ENCODE data around the gene IL15.
"Not testable (repeated sequence)": the region's sequence is repeated elsewhere in the genome, so short reads cannot be mapped to it uniquely, and the experiment has no call there.

The IL15 gene, protein sequence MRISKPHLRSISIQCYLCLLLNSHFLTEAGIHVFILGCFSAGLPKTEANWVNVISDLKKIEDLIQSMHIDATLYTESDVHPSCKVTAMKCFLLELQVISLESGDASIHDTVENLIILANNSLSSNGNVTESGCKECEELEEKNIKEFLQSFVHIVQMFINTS
- total RNA-seq = 1.5 to 50.7 (median 2.6) reads per million in 18 experiments

- DNase-seq = peak; percentile 33 to 47
Observed at GRCh38 chr4:141636082-141636770, at the start of gene IL15. IL15 (plus strand) TSS chr4:141636583; CDS start chr4:141719465, 82,882 bp downstream.

DNA sequence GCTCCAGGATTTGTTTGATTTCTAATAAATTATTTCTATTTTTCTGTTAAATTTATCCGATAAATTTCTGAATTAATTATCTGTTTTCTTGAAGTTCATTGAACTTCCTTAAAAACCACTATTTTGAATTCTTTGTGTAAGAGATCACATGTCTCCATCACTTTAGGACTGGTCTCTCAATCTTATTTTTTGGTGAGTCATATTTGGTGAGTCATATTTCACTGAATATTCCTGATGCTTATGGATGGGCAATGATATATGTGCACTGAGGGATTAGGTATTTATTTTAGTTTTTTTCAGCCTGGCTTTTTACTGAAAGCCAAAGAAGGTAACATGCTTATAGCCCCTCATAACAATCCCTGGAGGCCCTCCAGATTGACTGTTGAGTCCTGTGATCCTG is 48.5 kb upstream of the IL15 start:
- DNase-seq = no peak

GRCh38 chr4:141595531-141595930 is 40.9 kb upstream of the IL15 start:
- DNase-seq = no peak

DNA sequence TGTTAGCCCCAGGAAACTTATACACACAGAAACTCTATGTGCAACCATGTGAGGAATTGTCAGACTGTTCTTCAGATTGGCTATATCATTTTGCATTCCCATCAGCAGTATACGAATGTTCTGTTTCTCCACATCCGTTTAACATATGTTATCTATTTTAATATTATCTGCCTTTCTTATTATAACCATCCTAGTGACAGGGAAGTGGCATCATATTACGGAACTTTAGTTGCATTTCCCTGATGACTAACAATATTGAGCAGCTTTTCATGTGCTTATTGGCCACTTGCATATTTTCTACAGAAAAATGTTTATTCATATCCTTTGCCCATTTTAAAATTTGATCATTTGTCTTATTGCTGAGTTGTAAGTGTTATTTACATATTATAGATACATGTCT is 36.5 kb upstream of the IL15 start:
- no peak for DNase-seq

- not testable (repeated sequence) for DNase-seq
Observed at GRCh38 chr4:141604683-141605082, 31.7 kb upstream of the IL15 start.

DNA sequence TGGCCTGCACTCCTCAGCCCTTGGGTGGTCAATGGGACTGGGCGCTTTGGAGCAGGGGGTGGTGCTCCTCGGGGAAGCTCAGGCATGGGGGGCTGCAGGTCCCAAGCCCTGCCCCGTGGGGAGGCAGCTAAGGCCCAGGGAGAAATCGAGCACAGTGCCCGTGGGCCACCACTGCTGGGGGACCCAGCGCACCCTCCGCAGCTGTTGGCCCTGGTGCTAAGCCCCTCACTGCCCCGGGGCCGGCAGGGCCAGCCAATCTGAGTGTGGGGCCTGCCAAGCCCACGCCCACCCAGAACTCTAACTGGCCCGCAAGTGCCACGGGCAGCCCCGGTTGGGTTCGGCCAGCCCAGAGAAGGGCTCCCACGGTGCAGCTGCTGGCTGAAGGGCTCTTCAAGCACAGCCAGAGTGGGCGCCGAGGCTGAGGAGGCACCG is 30.9 kb upstream of the IL15 start:
- DNase-seq = no peak

GRCh38 chr4:141609243-141609642 is 27.1 kb upstream of the IL15 start:
- no peak for DNase-seq

DNA sequence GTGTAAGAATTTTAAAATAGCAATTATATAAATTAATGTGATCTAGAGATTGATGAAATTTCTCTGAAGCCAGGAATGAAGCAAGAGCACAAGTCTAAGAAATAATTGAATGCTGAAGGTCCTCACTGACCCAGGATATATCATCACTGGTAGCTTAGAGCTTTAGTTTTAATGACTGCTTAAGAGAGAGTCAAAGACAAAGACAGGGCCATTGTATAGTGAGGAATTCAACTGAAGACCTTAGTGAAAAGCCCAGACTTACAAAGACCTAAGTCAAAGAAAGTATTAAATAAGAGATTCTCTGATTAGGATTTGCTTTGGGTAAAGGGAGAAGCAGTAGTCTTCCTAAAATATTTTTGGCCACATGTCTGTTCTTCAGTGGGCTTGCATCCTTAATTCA is 26.0 kb upstream of the IL15 start:
- DNase-seq = no peak

DNA sequence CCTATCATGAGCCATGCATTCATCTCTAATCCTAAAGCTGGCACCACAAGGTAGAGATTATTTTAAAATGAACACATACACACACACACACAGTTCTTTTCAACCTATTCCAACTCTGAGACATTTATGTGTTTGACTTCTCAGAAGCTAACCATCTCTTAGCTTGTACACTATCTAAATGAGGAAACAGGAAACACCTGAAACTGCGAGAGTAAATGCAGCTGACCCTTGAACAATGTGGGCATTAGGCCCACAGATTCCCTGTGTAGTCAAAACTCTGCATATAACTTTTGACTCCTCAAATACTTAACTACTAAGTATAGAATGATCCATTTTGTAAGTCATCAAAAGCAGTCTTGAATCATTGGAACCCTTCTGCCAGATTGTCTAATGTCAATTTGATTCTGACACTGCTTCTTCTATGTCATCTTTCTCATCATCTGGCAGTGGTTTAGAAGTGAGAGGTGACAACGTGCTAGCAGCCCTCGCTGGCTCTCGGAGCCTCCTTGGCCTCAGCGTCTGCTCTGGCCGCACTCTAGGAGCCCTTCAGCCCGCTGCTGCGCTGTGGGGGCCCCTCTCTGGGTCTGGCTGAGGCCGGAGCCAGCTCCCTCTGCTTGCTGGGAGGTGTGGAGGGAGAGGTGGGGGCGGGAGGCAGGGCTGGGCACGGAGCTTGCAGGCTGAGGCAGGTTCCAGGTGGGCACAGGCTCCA is 21.4 kb upstream of the IL15 start:
- DNase-seq = no peak

- not testable (repeated sequence) for DNase-seq
Observed at GRCh38 chr4:141615587-141615918, 20.8 kb upstream of the IL15 start.

- no peak for DNase-seq
Observed at GRCh38 chr4:141620715-141621114, 15.7 kb upstream of the IL15 start.

DNA sequence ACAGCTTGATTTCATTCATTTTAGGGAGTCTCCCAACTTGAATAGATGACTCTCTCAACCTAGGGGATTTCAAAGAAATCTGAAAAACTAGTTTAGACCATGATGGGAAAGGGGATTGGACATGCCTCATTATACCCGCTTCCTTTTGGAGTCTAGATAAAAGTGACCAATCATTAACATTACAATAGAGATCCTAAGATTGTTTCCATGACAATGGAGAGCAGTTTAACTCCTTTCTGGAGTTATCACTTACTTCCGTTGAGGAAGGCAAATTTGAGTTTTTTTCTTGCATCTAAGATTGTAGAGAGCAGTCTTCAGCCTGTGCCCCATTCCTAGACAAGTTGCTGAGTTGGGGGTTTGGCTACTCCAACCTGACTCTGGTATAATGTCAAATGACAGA is 11.4 kb upstream of the IL15 start:
- DNase-seq = no peak

DNA sequence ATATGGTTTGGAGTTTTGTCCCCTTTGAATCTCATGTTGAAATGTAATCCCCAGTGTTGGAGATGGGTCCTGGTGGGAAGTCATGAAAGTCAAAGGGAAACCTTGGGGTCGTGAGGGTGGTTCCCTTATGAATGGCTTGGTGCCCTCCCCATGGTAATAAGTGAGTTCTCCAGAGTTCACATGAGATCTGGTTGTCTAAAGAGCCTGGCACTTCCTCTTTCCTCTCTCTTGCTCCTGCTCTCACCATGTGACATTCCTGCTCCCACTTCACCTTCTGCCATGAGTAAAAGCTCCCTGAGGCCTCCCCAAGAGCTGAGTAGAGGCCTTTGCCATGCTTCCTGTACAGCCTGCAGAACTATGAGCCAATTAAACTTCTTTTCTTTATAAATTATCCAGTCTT is 5.5 kb upstream of the IL15 start:
- peak in 1 of 2 donors; percentile 4 for DNase-seq

DNA sequence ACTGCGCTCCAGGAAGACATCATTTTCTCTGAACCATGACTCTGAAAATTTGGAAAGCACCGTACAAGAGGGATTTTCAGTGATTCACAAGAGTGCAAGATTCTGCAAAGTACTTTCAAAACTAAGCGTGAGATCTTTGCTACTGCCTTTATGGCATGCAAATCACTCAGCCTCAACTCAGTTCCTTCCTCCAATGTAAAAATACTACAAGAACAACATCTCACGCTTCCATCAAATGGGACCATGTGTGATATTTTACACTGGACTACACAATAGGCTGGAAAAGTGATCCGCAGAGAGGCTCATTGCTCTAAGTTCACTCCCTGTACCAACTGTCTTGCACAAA is 674 bp upstream of the IL15 start:
- no peak for DNase-seq

GRCh38 chr4:141636771-141637460 is 533 bp downstream of the IL15 start:
- DNase-seq = peak; percentile 34 to 50

DNA sequence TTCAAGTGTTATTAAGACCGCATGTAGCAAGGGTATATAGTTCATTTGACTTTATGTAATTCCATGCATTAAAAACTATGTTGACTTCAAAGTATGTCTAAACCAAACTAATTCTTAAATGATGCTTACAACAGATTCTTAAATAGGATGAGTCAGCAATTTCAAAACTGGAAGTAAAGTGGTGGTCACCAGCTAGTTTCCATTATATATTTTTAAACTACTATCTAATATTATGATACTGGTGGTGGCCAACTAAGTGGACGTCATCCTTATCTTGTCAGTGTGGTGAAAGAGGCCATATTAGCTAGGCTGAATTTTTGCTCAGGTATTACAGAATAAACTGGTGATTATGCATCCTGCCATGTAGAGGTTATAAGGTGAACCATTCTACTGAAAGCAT is 1.2 kb downstream of the IL15 start:
- DNase-seq = no peak

DNA sequence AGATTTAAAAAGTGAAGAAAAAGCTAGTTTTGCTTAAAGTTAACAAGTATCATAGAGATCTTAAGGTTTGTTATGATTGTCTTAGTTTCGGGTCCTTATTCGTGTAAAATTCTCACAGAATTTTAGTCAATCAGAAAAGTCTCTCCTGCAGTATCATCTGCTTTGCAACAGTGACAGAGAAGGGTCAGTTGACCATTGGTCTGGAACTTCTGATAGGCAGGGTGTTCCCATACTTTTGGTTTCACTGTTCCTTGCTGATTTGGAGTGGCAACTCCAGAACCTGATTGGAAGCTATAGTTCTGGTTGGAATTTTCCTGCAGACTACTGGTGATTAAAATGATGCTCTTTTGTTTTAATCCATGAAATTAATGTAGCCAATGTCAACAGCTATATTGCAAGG is 1.8 kb downstream of the IL15 start:
- no peak for DNase-seq

GRCh38 chr4:141640696-141641095 is 4.3 kb downstream of the IL15 start:
- DNase-seq = peak; percentile 24 to 49

- peak; percentile 13 to 36 for DNase-seq
Observed at GRCh38 chr4:141642063-141642462, 5.7 kb downstream of the IL15 start.

GRCh38 chr4:141642711-141643110 is 6.3 kb downstream of the IL15 start:
- DNase-seq = no peak

- peak; percentile 29 to 30 for DNase-seq
Observed at GRCh38 chr4:141643557-141643956, 7.2 kb downstream of the IL15 start.

DNA sequence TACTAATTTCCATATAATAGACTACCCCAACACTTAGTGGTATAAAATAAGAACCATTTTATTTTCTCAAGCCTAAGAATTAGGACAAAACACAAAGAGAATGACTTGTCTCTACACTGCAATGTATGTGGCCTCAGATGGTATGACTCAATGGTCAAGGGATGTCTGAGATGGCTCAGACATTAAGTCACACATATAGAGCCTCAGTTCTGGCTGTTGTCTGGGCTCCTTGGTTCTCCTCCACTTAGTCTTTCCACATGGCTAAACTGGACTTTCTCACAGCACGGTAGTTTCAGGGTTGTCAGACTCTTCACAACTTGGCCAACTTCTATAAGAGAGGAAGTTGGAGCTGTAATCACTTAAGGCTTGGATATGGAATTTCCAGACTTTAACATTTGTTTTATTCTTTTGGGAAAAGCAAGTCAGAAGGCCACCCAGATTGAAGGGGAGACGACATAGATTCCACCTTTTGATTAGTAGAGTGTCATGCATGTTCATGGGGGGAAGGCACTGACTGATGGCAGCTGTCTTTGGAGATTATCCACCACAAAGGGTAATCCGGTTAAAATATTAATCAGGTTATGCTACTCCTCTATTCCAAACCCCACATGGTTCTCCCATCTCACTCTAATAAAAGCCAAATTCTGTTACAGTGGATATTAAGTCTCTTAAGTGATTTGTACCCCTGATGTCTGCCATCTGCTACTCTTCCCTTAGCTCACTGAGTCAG is 9.4 kb downstream of the IL15 start:
- DNase-seq = peak; percentile 4 to 40

- DNase-seq = no peak
Observed at GRCh38 chr4:141646969-141647368, 10.6 kb downstream of the IL15 start.

Measured in inflammatory macrophage (primary cell).